Fibroblast of skin of scalp (primary cell): ENCODE data around the gene ILDR2.

Source experiments
- DNase-seq: peaks from one replicate; pipeline ENCODE4 v3.0.0-alpha.2; 2013

ILDR2 gene

DNA sequence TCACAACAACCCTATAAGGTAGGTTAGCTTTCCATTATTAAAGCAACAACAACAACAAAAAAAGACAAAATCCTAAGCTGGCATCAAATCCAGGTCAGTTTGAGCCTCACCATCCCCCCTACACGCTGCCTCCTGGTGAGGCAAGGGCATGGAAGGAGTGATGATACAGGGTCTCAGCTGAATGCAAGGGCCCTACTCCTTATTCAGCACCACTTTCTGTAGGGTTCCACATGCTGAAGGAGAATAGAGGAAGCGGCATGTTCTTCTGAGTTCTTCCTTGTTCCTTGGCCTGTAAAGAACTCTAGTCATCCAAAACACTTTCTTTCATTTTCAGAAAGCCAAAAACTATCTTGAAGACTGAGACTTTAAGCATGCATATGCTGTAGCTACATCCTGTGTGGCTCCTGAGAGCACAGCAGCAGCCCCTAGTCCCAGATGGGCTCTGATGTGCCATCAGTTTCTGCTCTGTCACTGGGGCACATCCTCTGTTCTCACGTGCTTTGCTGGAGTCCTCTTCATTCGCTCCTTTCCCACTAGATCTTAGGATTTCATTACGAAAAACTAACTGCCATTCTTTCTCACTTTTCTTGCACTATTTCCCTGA, 6.2 kb downstream of the ILDR2 start:
- DNase-seq, result no peak

DNA sequence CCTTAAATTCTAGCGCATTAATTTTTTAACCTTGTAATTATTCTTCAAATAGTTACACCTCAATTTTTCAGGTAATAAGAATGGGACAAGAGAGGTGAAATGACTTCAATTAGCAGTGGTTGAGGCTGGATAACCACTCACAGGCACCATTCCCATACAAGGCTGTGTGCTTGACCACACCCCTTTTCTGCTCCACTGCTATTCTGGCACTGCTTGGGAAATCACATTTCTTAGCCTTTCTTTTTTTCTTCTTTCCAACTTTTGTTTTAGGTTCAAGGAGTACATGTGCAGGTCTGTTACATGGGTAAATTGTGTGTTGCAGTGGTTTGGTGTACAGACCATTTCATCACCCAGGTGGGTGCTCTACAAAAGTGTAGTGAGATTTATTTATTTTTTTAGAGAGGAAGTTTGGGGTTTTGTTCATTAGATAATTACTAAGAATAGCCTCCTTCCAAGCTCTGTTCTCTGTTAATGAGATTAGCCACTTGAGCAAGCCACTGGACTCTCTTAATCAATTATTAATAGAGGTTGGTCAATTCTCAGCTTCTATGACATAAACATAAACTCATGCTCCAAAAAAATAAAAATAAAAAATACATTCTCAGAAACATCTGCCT, 14.4 kb downstream of the ILDR2 start:
- DNase-seq, result no peak

DNA sequence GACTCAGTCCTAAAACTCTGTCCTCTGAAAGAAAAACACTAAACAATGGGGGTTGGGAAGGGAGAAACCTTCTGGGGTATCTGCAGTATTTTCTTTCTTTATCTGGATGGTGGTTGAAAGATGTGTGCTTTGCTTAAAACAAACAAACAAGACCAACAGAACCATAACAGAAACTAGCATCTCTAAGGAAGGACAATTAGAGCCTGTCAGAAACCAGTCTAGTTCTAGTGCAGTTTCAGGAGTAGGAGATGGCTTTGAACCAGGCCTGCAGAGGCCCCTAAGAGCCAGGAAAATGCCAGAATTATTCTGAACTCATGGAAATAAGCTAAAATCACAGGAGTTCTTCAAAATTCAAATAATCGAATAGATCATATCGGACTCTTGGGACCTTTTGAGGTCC, 18.5 kb downstream of the ILDR2 start:
- no peak for DNase-seq

DNA sequence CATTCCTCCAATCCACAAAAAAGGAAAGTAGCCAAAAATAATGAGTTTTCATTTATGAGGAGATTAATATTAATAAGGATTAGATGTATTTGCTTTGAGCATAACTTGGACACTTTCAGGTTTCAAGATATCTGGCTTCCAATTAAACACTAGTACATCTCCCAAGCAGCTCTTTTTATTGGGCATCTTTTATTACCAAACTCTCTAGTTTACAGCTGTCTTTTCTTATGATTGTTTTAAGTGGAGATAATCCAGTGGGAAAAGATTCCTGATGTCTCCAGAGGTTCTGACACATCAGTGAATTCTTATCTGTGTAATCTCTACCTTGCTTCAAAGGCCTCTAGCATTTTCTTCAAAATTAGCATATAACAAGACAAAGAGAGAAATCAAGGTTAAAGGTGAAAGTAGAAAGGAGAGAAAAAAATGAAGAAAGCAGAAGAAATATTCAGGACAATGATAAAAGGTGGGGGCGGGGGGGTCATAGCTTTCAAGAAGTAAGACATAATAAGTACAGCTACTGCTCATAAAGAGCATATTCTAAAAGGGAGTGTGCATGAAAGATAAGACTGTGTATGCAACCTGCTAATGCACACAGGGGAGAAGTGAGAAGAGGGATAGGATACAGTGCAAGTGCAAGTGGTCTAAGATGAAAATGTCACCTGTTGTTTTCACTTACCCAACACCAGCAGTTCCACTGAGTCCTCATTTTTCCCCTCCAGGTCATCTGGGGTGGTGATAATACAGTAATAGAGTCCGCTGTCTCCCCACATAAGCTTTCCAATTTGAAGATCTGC, 19.1 kb downstream of the ILDR2 start:
- no peak for DNase-seq

DNA sequence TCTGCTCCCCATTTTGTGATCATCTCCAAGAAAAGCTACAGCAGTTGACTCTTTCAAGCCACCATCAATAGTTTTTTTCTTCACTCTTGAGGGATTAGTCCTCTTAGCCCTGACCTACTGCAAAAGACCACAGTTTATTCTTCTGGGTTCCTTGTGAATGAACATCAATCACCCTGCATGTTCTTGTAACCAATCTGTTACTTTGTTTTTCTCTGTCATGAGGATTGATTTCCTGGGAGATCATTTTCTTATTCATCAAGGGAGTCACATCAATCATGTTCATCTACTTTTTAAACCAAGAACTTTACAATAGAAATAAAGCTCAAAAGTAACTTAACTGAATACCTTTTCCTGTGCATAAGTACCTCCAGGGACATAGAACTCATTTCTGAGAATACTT, 21.8 kb downstream of the ILDR2 start:
- no peak for DNase-seq

DNA sequence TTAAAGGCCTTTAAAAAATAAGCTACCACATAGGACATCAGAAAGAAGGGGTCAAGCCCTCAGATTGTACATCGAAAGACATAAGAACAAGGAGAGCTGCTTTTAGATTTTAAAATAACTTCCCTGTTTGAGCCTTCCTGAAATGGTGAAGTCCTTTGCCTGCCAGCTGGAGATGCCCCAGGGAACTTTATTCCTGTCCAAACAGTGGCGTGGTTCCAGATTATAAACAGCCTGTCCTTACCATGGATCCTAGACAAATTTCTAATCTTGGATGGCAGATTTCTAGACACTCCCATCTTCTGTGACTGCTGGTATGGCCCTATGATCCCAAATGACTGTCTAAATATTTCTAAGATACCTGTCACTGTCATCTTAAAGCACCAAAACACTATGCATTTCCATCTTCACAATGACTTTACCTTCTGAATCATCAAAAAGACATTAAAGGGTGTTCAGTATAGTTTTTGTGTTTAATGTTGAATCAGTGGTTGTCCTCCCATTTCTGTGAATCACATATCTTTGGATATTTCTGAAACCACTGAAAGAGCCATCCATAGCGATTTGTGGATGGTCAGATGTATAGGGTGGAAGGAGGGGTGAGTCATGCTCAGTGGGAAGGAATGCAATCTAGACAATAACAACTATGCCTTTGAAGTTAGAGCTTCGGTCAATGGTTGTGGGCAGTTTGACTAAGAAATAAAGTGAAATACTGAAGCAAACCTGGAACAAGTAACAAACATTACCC, 23.2 kb downstream of the ILDR2 start:
- DNase-seq, result peak; percentile 65

DNA sequence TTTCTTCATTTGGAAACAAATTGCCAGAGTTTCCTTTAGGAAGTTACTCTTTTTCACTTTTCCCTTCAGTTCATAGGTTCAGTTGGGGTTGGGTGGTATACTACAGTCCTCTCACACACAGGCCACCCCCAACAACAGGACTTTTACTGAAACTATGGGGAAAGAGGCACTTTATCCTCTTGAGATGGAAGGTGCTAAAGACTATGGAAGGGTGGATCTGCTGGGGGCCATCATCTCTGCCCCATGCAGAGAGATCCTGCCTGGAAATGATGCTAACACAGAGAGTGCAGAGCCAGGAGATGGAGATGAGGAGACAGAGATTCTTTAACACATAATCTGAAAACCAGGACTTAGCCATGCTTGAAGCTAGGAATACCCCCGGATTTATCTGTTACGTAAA, 24.3 kb downstream of the ILDR2 start:
- DNase-seq, result no peak

DNA sequence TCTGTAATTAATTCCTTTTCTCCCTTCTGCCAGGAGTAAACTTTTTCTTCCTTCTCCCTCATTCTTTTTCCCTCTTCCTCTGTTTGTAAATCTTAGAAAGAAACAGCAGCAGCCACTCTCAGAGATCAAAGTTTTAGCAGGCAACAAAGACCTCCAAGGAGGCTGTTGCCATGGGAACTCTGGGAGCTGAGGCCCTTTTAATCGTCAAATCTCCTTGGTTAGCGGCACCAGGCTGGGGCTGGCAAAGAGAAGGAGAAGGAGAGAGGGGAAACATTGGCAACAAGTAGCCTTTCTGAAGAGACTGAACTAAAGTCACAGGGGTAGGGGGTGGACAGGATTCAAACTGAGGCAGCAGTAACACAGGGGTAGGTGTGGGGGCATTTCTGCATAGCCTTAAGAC, 25.2 kb downstream of the ILDR2 start:
- no peak for DNase-seq

DNA sequence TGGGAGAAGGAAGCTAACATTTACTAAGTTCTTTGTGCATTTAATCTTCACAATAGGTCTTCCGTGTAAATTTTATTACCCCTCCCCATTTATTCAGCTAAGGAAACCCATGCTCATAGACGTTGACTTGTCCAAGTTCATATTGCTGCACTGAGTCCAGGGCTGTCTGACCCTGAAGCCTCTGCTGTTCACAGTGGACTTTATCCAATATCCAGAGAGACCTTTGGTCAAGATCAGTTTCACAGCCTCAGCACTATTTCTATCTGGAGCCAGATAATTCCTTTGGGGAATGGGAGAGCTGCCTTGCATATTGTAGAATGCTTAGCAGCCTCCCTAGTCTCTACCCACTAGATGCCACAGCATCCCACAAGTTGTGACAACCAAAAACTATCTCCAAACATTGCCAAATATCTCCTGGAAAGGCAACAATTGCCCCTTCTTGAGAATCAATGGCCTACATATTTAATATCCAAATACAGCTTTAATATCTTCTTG, 26.4 kb downstream of the ILDR2 start:
- DNase-seq, result no peak

DNA sequence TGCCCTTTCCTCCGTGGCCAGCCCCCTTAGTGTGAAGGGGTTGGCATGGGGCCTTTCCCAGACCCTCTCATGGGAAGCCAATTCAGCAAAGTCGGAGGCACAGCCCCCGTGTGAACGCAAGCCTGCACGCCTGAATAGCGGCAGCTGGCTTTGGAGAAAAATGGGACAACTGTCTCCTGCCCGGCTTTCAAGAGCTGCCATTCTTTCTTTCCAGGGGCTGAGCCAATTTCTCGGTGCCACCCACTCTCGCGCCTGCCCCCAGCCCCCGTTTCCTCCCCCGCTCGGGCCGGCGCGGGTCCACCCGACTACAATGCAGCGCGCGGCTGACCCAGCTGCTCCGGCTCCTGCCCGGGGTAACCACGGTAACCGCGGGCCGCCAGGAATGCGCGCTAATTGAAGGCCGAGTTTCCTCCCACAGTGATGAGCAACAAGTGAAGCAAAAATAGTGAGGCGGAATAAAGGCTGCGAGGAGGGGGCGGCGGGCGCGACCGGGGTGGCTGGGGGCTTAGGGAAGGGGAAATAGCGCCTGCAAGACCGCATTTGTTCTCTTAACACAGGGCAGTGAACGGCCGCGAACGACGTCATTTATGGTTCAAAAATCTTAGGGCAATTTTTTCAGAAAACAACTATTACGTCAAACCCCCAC, 27.8 kb downstream of the ILDR2 start:
- peak; percentile 54 for DNase-seq

DNA sequence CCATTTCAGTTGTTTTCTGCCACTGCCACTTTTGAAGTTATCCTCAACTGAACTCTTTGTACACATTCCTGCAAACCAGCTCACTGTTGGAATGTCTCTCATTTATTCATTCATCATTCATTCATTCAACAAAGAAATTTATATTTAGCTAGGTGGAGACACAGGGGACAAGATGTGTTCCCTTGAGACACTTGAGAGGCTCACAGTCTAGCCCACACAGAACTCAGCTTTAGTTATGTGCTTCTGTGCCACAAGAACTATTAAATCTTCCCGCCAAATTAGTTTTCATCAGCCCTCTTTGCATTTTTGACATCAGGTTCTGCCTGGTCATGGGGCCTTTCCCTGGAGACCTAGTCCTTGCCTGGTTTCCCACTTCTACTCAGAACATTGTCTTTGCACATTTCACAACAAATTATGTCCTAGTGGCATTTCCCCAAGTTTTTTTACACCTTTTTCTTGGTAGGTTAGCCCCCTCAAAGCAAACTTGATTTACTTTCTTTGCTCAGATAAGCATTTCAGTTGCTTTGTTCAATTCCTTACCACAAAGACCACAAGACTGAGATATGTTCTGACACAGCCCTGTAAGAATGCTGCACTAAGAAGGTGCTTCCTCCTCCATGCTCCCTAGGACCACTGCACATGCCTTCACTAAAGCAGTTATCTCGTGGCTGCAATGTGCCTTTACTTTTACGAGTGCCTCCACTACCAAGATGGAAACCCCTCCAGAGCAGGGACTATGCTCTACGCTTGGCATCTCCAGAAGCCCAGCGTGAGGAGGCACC, 31.0 kb downstream of the ILDR2 start:
- DNase-seq, result peak; percentile 22

DNA sequence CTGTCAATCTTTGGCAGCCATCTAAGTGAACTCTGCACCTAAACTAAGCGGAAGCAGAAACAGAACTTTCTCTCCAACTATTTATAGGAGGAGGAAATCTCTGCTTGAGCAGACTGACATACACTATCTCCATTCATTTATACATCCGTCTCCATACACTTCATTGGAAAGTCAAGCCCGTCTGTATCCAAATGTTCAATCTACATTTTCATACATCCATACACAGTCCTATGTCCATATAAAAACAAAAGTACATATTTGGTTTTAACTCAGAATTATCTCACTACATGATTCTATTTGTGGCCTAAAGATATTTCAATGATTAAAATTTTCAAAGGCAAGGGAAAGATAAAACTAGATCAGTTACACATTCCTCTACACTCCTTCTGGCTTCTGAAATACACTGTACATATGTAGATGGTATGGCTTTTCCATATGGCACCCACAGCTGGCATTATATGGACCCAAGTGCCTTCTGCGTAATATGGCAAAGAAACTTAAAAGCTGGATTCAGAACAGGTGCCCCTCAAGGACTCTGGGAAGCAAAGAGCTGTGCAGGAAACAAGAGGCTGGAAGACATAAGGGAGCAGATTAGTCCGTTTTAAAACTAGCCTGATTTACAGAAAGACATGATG, 35.5 kb downstream of the ILDR2 start:
- DNase-seq, result no peak

DNA sequence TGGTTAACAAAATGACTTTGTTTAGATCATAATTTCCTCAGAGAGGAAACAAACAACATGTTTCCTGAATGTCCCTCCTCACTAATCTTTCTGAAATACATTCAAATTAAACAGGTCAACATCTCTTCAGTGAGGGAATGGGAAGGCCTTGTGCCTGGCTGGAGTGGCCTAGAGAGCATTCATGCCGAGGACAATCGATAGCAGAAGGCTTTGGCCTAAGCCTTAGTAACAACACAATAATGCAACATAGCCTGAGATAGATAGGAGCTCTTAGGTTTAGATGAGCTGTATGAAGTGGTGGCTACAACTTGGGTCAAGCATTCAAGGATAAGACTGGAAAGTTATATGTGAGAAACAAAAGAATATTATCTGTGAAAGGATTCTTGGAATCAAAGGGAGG, 37.4 kb downstream of the ILDR2 start:
- no peak for DNase-seq

DNA sequence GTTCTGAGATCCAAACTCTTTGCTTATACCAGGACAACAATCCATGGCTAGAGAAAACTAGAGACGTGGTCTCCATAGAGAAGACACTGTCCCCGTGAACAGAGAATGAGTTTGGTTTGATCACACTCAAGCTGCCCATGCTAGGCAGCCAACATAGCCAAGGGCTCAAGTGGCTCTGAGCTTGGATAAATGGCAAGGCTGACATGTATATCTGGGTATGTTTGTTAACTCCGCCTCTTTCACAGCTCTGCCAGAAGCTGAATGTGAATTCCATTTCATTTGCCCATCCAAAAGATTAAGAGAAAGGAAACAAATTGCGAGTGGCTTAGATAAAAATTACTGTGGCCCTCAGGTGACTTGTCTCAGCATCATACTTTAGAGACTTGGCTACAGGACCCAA, 38.0 kb downstream of the ILDR2 start:
- DNase-seq, result no peak

DNA sequence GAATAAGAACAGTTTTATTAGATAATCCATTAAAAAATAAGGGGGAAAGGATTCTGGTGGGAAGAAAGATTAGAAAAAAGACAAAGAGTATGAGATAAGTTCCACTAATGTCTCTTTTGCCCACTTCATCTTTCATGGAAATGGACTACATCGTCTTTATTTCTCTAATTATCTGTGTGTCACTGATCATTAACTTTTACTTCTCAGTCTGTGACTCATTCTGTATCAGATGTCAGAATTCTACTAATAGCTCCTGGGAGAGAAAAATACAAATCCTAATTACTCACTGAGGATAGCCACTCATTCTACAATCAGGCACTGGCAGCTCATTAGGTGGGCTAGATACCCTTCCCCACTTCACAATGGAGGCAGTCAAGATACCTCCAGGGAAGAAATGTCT, 41.7 kb downstream of the ILDR2 start:
- DNase-seq, result no peak

DNA sequence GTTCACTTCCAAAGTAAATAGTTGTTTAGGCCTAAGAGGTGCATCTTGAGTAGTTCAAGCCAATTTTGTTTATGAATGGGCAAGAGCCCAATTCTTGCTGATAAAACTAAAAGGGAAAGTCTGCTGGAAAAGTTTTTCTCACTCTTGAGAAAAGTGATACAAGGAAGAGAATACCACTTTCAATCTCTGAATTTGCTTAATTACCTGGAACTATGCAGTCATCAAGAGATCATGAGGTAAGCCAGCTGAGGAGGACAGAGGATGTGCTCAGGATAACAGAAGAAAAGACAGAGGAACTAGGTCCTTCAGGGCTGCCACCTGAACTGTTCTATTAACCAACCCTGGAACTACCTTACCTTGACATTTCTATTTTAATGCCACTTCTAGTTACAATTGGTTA, 42.2 kb downstream of the ILDR2 start:
- DNase-seq, result no peak

DNA sequence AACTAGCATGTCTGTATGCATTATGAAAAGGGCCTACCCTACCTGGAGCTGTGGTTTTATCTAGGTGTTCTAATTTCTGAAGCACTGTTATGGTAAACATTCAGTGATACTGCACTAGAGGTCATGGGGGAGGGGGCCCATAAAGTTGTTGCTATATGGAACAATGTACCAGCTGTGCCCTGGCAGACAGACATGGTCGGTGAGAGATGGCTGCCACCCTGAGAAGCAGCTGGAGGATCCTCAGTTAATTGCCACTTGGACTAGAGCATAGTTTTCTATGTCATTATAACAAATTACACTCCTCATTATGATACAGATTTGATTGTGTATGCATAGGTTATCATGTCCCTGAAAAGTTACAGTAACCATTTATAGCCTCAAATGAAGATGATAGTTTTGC, 45.4 kb downstream of the ILDR2 start:
- no peak for DNase-seq

DNA sequence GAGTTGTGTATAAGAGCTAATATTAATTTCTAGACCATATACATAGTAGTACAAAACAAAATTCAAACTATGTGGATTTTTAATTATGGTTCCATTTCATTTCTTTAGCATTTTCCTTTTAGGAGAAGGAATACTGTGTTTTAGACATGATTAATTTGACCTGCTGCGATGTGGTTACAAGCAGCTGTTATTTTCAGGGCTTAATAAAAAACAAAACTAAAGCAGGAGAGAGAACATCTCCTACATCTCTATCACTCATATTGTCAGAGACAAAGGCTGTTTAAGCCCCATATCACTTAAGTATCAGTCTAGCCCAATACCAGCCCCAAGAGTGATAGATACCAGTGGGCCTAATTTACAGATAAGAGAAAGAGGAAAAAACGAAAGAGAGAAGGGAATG, 47.6 kb downstream of the ILDR2 start:
- no peak for DNase-seq

DNA sequence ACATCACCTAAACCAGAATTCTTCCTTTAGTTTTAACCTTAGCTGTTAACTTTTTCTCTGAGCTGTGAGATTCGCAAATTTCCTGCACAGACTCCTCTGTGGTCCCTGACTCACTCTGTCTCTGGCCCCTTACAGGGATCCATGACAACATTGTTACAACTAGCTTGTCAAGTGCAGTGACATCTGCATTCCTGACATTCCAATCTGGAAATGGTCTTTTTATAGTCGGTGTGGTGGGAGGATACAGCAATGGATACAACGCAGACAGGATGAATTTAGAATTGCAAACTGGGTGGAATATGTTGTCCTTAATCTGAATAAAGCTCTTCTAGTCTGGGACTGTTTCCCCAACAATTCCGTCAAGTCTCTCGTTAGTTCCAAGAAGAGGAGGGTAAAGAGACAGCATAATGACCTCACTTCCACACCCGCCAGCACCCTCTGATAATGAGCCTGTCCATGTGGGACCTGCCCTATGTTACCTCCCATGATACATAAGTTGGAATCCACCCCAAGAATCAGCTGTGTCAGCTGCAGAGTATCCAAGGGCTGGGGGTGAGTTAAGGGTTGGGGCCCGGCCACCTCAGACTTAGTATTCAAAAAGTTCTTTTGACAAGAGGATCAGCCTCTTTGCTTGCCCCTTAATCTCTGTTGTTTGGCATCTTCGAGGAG, 49.4 kb downstream of the ILDR2 start:
- DNase-seq, result peak; percentile 75

DNA sequence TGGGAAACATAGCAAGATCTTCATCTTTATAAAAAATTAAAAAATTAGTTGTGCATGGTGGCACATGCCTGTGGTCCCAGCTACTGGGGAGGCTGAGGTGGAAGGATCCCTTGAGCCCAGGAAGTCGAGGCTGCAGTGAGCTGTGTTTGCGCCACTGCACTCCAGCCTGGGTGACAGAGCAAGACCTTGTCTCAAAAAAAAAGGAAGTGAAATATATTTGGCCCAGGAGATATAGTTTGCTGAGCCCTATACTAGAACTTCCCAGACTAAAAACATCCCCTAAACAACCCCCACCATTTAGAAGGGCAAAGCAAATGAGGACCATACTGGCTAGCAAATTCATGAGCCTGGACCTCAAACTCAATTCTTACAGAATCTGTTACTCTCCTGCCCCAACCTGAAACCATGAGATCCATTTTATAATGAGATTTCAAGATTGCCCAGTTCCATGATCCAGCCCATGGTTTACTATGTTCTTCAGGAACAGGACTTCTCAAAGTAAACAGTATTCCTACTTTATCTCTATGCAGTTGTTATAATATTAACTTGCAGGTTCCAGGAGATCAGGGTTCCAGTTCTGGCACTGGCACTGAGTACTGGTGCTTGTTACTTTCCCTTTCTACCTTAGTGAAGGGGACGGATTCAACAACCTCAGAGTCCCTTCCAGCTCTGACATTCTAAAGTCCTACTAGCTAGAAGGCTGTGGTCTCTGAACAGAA, 50.4 kb downstream of the ILDR2 start:
- DNase-seq, result no peak
